Parathyroid adenoma (tissue), 2 donors: ENCODE data around the gene TSHZ1.

ENCODE experiments used
- H2AFZ ChIP-seq: fragments of 300-600 bp; sonication (generic); one replicate; pipeline ENCODE4 v1.7.0; 2017; ENCODE audit warnings: antibody characterized with exemption, mild to moderate bottlenecking
- H3K27ac ChIP-seq: fragments of 300-600 bp; sonication (generic); one replicate; pipeline ENCODE4 v1.7.0; 2017
- H3K27me3 ChIP-seq: fragments of 300-600 bp; sonication (generic); one replicate; pipeline ENCODE4 v1.7.0; 2017; ENCODE audit warnings: low read length; ENCODE audit not compliant: control insufficient read depth, insufficient read depth
- H3K36me3 ChIP-seq: fragments of 300-600 bp; sonication (generic); one replicate; pipeline ENCODE4 v1.7.0; 2017; ENCODE audit warnings: low read length; ENCODE audit not compliant: control insufficient read depth, insufficient read depth
- H3K4me1 ChIP-seq: fragments of 300-600 bp; sonication (generic); one replicate; pipeline ENCODE4 v1.7.0; 2017; ENCODE audit warnings: control low read depth
- H3K4me2 ChIP-seq: fragments of 300-600 bp; sonication (generic); one replicate; pipeline ENCODE4 v1.7.0; 2017; ENCODE audit warnings: low read length
- H3K4me3 ChIP-seq: fragments of 300-600 bp; sonication (generic); one replicate; pipeline ENCODE4 v1.7.0; 2017; ENCODE audit warnings: low read depth, low read length
- H3K79me2 ChIP-seq: fragments of 300-600 bp; sonication (generic); one replicate; pipeline ENCODE4 v1.7.0; 2017; ENCODE audit warnings: control low read depth
- H3K9ac ChIP-seq: fragments of 300-600 bp; sonication (generic); one replicate; pipeline ENCODE4 v1.7.0; 2017; ENCODE audit warnings: mild to moderate bottlenecking
- H3K9me3 ChIP-seq: fragments of 300-600 bp; sonication (generic); one replicate; pipeline ENCODE4 v1.7.0; 2017; ENCODE audit warnings: low read length; ENCODE audit not compliant: control insufficient read depth
- TF ChIP-seq, protein P1 (sequence below): fragments of 300-600 bp; sonication (generic); IDR thresholded peaks from one replicate; pipeline ENCODE4 v1.7.0; 2017; ENCODE audit warnings: antibody characterized with exemption, mild to moderate bottlenecking
- donor health status: primary hyperparathyroidism.

TSHZ1 gene

DNA sequence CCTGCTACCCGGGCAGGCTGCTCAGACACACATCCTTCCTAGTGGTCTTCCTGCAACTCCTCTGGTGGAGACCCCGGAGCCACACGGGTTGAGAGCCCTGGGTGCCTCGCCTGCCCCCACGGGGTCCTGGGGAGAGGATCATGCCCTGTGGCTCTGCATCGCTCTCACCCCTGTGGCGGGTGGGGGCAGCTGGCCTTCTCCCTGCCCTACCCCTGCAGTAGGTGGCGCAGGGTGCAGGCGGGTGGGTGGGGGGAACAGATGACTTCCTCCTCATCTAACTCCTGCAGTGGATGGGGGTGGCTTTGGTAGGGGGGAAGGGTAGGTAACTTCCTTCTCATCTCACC lies 38.5 kb downstream of the TSHZ1 start:
- no peak overlapping the region for H3K4me3 ChIP-seq
- H3K9ac ChIP-seq: no peak overlapping the region
- H3K9me3 ChIP-seq: no peaks in the 10 kb centered on the region
- TF ChIP-seq, protein P1, sequence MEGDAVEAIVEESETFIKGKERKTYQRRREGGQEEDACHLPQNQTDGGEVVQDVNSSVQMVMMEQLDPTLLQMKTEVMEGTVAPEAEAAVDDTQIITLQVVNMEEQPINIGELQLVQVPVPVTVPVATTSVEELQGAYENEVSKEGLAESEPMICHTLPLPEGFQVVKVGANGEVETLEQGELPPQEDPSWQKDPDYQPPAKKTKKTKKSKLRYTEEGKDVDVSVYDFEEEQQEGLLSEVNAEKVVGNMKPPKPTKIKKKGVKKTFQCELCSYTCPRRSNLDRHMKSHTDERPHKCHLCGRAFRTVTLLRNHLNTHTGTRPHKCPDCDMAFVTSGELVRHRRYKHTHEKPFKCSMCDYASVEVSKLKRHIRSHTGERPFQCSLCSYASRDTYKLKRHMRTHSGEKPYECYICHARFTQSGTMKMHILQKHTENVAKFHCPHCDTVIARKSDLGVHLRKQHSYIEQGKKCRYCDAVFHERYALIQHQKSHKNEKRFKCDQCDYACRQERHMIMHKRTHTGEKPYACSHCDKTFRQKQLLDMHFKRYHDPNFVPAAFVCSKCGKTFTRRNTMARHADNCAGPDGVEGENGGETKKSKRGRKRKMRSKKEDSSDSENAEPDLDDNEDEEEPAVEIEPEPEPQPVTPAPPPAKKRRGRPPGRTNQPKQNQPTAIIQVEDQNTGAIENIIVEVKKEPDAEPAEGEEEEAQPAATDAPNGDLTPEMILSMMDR: no peak
- H2AFZ ChIP-seq: no peak overlapping the region
- no peak overlapping the region for H3K4me2 ChIP-seq
- no peaks in the 10 kb centered on the region for H3K36me3 ChIP-seq
- no peaks in the 10 kb centered on the region for H3K27me3 ChIP-seq
- H3K4me1 ChIP-seq: peaks cover 5% of the 10 kb centered on the region
- no peak overlapping the region for H3K27ac ChIP-seq
- H3K79me2 ChIP-seq: peaks cover 22% of the 10 kb centered on the region

- TF ChIP-seq, protein P1: no peak
- peaks cover 22% of the 10 kb centered on the region for H3K79me2 ChIP-seq
- H3K9ac ChIP-seq: no peak overlapping the region
- no peak overlapping the region for H3K4me3 ChIP-seq
- H3K27ac ChIP-seq: no peak overlapping the region
- H3K4me2 ChIP-seq: no peak overlapping the region
- peaks cover 5% of the 10 kb centered on the region for H3K4me1 ChIP-seq
- no peaks in the 10 kb centered on the region for H3K36me3 ChIP-seq
- H3K27me3 ChIP-seq: no peaks in the 10 kb centered on the region
- H2AFZ ChIP-seq: no peak overlapping the region
- H3K9me3 ChIP-seq: no peaks in the 10 kb centered on the region
Measured at GRCh38 chr18:75249672-75250470, 39.3 kb downstream of the TSHZ1 start.

GRCh38 chr18:75250471-75250821 lies 39.8 kb downstream of the TSHZ1 start:
- Histone ChIP-seq H3K27me3 (no peaks in the 10 kb centered on the region), H3K4me1 (peaks cover 5% of the 10 kb centered on the region), H3K9ac (no peak overlapping the region), H3K27ac (no peak overlapping the region), H3K79me2 (peaks cover 22% of the 10 kb centered on the region), H3K36me3 (no peaks in the 10 kb centered on the region), H2AFZ (no peak overlapping the region), H3K4me3 (no peak overlapping the region), H3K4me2 (no peak overlapping the region), H3K9me3 (no peaks in the 10 kb centered on the region)
- TF ChIP-seq, protein P1: no peak

DNA sequence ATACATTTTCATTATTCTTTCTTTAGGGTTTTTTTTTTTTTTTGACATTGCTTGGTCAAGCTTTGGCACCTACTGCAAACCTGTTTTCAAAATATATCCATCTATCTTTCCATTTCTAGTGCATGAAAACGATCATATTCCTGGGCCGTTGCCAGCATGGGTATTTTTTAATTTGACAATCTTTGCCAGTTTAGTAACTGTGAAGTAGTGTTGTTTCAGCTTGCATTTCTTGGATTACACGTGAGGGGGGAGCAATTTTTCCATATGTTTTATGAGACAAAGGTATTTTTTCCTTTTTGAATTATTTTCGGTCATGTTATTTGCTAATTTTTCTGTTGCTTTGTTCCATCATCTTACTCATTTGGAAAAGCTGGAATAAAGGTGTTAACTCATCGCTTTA lies 40.9 kb downstream of the TSHZ1 start:
- Histone ChIP-seq H3K79me2 (peaks cover 22% of the 10 kb centered on the region), H3K27me3 (no peaks in the 10 kb centered on the region), H3K9me3 (no peaks in the 10 kb centered on the region), H3K9ac (no peak overlapping the region), H2AFZ (no peak overlapping the region), H3K4me2 (no peak overlapping the region), H3K27ac (no peak overlapping the region), H3K4me3 (no peak overlapping the region), H3K4me1 (peaks cover 5% of the 10 kb centered on the region), H3K36me3 (no peaks in the 10 kb centered on the region)
- TF ChIP-seq, protein P1: no peak

- TF ChIP-seq, protein P1: no peak
- Histone ChIP-seq H2AFZ (no peak overlapping the region), H3K36me3 (no peaks in the 10 kb centered on the region), H3K9ac (no peak overlapping the region), H3K79me2 (peaks cover 22% of the 10 kb centered on the region), H3K4me3 (no peak overlapping the region), H3K27ac (no peak overlapping the region), H3K4me2 (no peak overlapping the region), H3K9me3 (no peaks in the 10 kb centered on the region), H3K27me3 (no peaks in the 10 kb centered on the region), H3K4me1 (peaks cover 5% of the 10 kb centered on the region)
Measured at GRCh38 chr18:75252136-75252535, 41.5 kb downstream of the TSHZ1 start.
